ENCODE results near the gene WASHC1.
A peak's percentile ranks its signal among the peaks of the same experiment; 100 is the strongest.
"Not testable (repeated sequence)": the region's sequence is repeated elsewhere in the genome, so short reads cannot be mapped to it uniquely, and the experiment has no call there.

WASHC1 gene

DNA sequence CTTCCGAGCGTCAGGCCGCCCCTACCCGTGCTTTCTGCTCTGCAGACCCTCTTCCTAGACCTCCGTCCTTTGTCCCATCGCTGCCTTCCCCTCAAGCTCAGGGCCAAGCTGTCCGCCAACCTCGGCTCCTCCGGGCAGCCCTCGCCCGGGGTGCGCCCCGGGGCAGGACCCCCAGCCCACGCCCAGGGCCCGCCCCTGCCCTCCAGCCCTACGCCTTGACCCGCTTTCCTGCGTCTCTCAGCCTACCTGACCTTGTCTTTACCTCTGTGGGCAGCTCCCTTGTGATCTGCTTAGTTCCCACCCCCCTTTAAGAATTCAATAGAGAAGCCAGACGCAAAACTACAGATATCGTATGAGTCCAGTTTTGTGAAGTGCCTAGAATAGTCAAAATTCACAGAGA lies at the start of gene WASHC1:
TSS of gene WASHC1 (minus strand) at position 101 of the 400 bp plus-strand sequence. CDS start 4,457 bp downstream, outside the sequence.
- DNase-seq (ENCODE audit: low spot score), result not testable (repeated sequence)

DNA sequence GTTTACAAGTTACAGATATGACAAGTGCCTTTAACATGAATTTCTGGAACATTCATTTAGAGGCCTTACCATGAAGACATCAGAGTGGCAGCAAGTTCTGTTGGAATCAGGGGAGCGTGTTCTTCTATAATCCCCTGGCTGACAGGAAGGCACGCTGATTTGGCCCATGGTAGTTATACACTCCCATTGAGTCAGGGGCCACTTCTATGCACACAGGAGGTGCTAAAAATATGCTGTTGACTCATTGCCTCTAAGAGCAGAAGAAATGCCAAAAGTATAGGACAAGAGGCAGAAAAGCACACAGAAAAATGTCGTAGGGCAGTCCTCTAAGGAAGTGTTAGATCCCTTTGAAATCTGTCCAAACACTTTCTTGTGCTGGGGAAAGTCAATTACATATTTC lies 49.1 kb upstream of the WASHC1 start:
- DNase-seq (ENCODE audit: low spot score), result not testable (repeated sequence)

DNA sequence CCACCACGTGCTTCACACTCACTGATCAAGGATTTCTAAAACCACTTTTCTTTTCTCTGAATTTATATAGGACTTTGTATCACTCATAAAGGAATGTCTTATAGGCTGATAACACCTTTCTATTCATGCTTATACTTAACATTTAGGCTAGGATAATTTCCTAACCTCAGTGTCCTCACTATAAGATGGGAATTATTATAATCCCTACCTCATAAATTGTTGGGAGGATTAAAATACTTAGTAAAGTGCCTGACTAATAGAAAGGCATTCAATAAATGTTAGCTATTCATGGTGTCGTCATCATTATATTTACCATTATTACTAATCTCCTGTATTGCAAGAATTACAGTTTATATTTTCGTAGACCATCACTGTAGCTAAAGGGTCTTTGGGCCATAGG lies 47.1 kb upstream of the WASHC1 start:
- not testable (repeated sequence) for DNase-seq (ENCODE audit: low spot score)

- DNase-seq (ENCODE audit: low spot score), result not testable (repeated sequence)
These were observed 44.8 kb upstream of the WASHC1 start for GRCh38 chr9:73900-74525.

DNA sequence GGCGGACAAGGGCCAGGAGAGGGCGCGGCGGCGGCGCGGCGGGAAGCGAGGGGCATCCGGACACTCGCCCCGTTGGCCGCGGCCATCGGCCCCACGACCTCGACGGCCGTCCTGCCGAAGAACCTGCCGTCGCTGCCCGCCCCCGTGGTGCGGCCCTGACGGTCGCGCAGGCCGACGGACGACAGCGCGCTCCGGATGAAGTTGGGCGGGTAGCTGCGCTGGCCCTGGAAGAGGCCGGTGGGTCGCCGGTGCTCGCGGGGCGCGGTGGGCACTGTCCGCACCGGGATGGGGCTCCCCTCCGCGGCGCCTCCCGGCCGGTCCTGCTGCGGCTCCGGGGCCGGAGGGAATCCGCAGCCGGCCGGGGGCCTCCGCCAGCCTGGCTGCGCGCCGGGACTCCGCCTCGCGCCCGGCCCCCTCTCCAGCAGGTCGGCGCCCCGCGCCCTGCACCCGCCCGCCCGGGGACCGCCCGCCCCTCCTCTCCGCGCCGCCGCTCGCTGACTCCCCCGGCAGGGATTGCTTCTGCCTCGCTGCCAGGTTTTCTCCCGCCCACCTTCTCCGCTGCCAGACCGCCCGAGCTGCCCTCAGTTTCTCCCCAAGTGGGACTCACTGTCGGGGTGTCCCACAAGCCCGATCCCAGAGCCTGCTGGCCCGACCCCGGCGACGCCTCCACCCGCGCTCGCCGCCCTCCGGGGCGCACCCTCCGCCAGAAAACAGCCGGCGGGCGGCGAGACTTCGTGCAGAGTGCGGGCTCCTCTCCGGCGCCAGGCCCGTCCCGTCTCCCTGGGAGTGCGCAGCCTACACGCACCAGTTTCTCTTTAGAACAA lies 44.0 kb upstream of the WASHC1 start:
- DNase-seq (ENCODE audit: low spot score), result peak; percentile 12

GRCh38 chr9:63031-63629 lies 33.9 kb upstream of the WASHC1 start:
- not testable (repeated sequence) for DNase-seq (ENCODE audit: low spot score)

GRCh38 chr9:52678-53077 lies 23.4 kb upstream of the WASHC1 start:
- not testable (repeated sequence) for DNase-seq (ENCODE audit: low spot score)

GRCh38 chr9:48190-48842 lies 19.1 kb upstream of the WASHC1 start:
- not testable (repeated sequence) for DNase-seq (ENCODE audit: low spot score)

DNA sequence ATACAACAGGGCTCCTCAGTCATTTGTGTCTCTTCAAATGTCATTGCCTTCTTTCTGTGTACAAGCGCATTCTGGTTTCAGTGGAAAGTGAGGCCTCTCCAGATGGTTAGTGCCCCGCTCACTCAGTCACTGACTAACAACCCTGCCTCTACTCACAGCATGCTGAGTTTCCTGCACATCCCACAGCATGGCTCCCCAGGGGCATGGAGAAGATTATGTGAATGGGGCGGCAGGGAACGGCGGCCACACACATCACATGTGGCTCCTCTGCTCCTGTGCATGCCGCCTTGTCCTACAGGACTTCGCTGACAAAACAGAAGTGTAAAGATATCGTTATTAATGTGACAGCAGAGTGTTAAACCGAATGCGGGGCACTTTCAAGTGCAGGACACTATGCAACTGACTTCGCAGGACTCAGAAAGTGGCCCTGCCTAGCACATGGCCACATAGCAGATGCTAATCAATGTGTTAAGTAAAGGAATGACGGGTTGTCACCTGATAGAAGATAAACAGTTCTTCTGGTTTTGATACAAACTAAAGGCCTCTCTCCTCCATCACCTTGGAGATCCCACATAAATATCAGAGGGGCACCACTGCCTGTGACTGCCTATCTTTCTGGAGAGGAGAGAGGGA lies 17.5 kb upstream of the WASHC1 start:
- not testable (repeated sequence) for DNase-seq (ENCODE audit: low spot score)

- DNase-seq (ENCODE audit: low spot score), result not testable (repeated sequence)
These were observed 16.9 kb upstream of the WASHC1 start for GRCh38 chr9:46164-46563.

GRCh38 chr9:45180-45878 lies 16.1 kb upstream of the WASHC1 start:
- not testable (repeated sequence) for DNase-seq (ENCODE audit: low spot score)

GRCh38 chr9:44416-44815 lies 15.2 kb upstream of the WASHC1 start:
- not testable (repeated sequence) for DNase-seq (ENCODE audit: low spot score)

DNA sequence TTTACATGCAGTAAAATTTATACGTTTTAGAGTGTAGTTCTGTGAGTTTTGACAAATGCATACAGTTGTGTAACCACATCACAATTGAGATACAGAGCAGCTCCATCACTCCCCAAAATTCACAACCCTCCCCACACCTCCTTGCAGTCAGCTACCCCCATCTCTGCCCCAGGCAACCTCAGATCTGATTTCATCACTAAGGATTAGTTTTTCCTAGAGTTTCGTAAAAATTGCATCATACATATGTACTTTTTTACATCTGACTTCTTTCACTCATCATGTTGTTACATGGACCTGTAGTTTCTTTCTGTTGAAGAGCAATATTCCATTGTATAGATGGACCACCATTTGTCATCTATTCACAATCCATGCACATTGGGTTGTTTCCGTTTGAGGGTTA lies 14.4 kb upstream of the WASHC1 start:
- not testable (repeated sequence) for DNase-seq (ENCODE audit: low spot score)

DNA sequence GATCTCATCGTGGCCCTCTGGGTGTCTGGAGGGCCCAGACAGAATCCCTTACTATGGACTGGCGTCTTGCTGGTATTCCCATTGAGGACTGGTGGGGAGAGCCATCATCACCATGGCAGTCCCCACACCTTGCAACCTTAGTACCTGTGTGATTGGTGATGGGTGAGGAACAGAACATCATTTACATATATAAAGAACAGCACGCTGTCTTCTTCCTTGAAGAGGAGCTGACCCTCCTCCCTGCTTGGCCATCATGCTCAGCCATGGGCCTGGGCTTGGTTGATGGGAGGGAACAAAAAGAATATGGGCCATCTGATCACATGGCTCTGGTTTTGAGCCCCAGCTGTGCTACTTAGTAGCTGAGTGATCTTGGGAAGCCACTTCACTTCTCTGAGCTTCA lies 13.9 kb upstream of the WASHC1 start:
- DNase-seq (ENCODE audit: low spot score), result not testable (repeated sequence)

GRCh38 chr9:41819-42218 lies 12.6 kb upstream of the WASHC1 start:
- not testable (repeated sequence) for DNase-seq (ENCODE audit: low spot score)

DNA sequence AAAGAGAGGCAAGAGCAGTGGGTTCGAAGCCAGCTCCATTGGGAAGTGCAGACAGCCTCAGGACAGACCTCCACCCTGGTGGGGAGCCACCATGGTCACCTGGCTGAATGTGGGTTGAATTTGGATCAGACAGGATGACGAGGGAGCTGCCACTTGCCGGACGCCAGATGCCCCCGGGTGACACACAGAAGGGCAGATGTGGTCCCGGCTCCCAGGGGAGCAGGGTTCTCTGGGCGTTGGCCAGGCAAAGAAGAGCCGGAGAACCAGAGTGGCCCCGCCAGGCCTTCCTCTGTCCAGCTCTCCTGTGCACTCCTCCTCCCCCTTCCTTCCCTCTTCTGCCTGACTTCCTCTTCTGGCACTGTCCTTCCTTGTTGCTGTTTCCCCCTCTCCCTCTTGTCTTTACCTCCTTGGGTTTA lies 12.0 kb upstream of the WASHC1 start:
- not testable (repeated sequence) for DNase-seq (ENCODE audit: low spot score)

DNA sequence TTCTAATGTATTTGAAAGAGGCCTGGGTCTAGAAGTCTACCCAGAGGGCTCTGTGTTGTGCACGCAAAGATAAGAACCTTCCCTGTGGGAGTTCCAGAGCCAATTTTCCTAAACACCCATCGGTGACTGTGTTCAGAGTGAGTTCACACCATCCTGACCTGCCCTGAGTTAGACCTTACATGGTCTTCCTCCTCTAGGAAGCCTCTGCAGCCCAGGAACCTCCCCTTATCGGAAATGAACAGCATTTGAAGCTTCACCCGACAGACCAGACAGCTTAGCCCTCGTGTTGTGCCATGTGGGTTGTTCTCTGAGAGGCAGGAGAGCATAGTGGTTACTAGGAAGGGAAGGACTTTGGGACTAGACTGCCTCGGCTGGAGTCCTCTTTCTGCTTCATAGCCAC lies 3.1 kb upstream of the WASHC1 start:
- not testable (repeated sequence) for DNase-seq (ENCODE audit: low spot score)

DNA sequence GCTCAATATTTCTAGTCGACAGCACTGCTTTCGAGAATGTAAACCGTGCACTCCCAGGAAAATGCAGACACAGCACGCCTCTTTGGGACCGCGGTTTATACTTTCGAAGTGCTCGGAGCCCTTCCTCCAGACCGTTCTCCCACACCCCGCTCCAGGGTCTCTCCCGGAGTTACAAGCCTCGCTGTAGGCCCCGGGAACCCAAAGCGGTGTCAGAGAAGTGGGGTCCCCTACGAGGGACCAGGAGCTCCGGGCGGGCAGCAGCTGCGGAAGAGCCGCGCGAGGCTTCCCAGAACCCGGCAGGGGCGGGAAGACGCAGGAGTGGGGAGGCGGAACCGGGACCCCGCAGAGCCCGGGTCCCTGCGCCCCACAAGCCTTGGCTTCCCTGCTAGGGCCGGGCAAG lies 481 bp downstream of the WASHC1 start:
- not testable (repeated sequence) for DNase-seq (ENCODE audit: low spot score)

DNA sequence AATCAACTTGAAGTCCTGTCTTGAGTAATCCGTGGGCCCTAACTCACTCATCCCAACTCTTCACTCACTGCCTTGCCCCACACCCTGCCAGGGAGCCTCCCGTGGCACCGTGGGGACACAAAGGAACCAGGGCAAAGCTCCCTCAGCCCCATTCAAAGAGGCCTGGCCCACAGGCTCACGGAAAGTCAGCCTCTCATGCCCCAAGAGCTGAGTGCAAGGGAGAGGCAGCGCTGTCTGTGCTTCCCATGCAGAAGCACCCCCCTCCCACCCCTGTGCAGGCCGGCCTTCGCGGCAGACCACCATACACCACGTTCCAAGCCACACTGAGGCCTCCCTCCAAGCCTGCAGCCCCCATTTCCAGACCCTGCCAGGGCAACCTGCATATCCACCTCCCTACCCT lies 7.6 kb downstream of the WASHC1 start:
- not testable (repeated sequence) for DNase-seq (ENCODE audit: low spot score)

DNA sequence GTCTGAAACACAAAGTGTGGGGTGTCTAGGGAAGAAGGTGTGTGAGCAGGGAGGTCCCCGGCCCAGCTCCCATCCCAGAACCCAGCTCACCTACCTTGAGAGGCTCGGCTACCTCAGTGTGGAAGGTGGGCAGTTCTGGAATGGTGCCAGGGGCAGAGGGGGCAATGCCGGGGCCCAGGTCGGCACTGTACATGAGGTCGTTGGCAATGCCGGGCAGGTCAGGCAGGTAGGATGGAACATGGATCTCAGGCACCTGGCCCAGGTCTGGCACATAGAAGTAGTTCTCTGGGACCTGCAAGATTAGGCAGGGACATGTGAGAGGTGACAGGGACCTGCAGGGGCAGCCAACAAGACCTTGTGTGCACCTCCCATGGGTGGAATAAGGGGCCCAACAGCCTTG lies 12.4 kb downstream of the WASHC1 start:
- not testable (repeated sequence) for DNase-seq (ENCODE audit: low spot score)

DNA sequence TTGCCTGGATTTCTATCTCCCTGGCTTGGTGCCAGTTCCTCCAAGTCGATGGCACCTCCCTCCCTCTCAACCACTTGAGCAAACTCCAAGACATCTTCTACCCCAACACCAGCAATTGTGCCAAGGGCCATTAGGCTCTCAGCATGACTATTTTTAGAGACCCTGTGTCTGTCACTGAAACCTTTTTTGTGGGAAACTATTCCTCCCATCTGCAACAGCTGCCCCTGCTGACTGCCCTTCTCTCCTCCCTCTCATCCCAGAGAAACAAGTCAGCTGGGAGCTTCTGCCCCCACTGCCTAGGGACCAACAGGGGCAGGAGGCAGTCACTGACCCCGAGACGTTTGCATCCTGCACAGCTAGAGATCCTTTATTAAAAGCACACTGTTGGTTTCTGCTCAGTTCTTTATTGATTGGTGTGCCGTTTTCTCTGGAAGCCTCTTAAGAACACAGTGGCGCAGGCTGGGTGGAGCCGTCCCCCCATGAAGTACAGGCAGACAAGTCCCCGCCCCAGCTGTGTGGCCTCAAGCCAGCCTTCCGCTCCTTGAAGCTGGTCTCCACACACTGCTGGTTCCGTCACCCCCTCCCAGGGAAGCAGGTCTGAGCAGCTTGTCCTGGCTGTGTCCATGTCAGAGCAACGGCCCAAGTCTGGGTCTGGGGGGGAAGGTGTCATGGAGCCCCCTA lies 15.0 kb downstream of the WASHC1 start:
- not testable (repeated sequence) for DNase-seq (ENCODE audit: low spot score)

Measured in hepatic stellate cell (primary cell).